ENCODE measurements around the gene PLXNA4.

Gene PLXNA4

GRCh38 chr7:132076301-132077035 lies 499.8 kb downstream of the PLXNA4 start:
- in situ Hi-C loops (cut with HindIII; ENCODE audit: low sequenced_read_pairs), result no loop called here
- no peak for TF ChIP-seq CTCF (IDR thresholded peaks at IDR 0.05; ENCODE audit: low read depth, low read length)
- DNase-seq (ENCODE audit: low read depth, low spot score), result no peak
- H3K4me3 ChIP-seq (ENCODE audit: low read depth, low read length), result no peak overlapping the region

- TF ChIP-seq CTCF (IDR thresholded peaks at IDR 0.05; ENCODE audit: low read depth, low read length), result no peak
- no peak overlapping the region for H3K4me3 ChIP-seq (ENCODE audit: low read depth, low read length)
- in situ Hi-C loops (cut with HindIII; ENCODE audit: low sequenced_read_pairs), result no loop called here
- DNase-seq (ENCODE audit: low read depth, low spot score), result no peak
Measured at GRCh38 chr7:132075515-132075914, 500.8 kb downstream of the PLXNA4 start.

- TF ChIP-seq CTCF (IDR thresholded peaks at IDR 0.05; ENCODE audit: low read depth, low read length), result no peak
- H3K4me3 ChIP-seq (ENCODE audit: low read depth, low read length), result no peak overlapping the region
- no peak for DNase-seq (ENCODE audit: low read depth, low spot score)
- in situ Hi-C loops (cut with HindIII; ENCODE audit: low sequenced_read_pairs), result no loop called here
Measured at GRCh38 chr7:132073920-132074589, 502.2 kb downstream of the PLXNA4 start.

Measured in astrocyte of the spinal cord (primary cell).